Large intestine (tissue), 3 donors: ENCODE results near the gene HIF1A. TPM values are rescaled to one million over a fixed set of nuclear protein-coding genes. Genes with fewer than 3 reads are reported as not detected.
"Not testable (repeated sequence)": the region's sequence is repeated elsewhere in the genome, so short reads cannot be mapped to it uniquely, and the experiment has no call there.

Experiments
- DNase-seq, 2 donors: peaks; one replicate each; pipeline versions ENCODE4 v3.0.0 to v3.0.0-alpha.2; 2013
- H3K27ac ChIP-seq: one replicate; pipeline ENCODE4 v1.5.1; 2013; ENCODE audit warnings: low read length
- H3K27me3 ChIP-seq: 2 replicates; pipeline ENCODE4 v1.6.1; 2013; ENCODE audit warnings: low read length; ENCODE audit not compliant: control insufficient read depth, insufficient read depth
- H3K36me3 ChIP-seq: 2 replicates; pipeline ENCODE4 v1.6.1; 2013; ENCODE audit warnings: low read length; ENCODE audit not compliant: control insufficient read depth, insufficient read depth
- H3K4me1 ChIP-seq: one replicate; pipeline ENCODE4 v1.6.1; 2013; ENCODE audit warnings: low read length; ENCODE audit not compliant: control insufficient read depth, insufficient read depth
- H3K4me3 ChIP-seq: one replicate; pipeline ENCODE4 v1.5.1; 2013; ENCODE audit warnings: low read length
- H3K9me3 ChIP-seq: one replicate; pipeline ENCODE4 v1.6.1; 2013; ENCODE audit warnings: mild to moderate bottlenecking, low read depth, low read length, moderate library complexity; ENCODE audit not compliant: control insufficient read depth
- WGBS: methylation state at CpG from one replicate; pipeline ENCODE4 v1.1.5; 2013; ENCODE audit warnings: low lambda C conversion rate; ENCODE audit not compliant: insufficient coverage; 5-methylcytosine and 5-hydroxymethylcytosine counted together
- polyA plus RNA-seq: library from polyadenylated mRNA; unstranded; fragments of 120-200 nt; gene quantifications from one replicate; pipeline ENCODE4 v1.2.1, GENCODE V29; 2013

HIF1A gene
- polyA plus RNA-seq, 1 donor: 56.7 TPM

- no peaks in the 10 kb centered on the region for H3K36me3 ChIP-seq
- no peak for DNase-seq
- no peaks in the 10 kb centered on the region for H3K4me1 ChIP-seq
- H3K27me3 ChIP-seq: peaks cover 7% of the 10 kb centered on the region
- no peaks in the 10 kb centered on the region for H3K9me3 ChIP-seq
- H3K4me3 ChIP-seq: no peak overlapping the region
- no CpG with 5 or more reads among the region's 3 CpGs for WGBS
- no peak overlapping the region for H3K27ac ChIP-seq
Observed at GRCh38 chr14:61655777-61656176, 39.5 kb upstream of the HIF1A start.

GRCh38 chr14:61656341-61656740 lies 39.0 kb upstream of the HIF1A start:
- no peak overlapping the region for H3K4me3 ChIP-seq
- H3K27ac ChIP-seq: no peak overlapping the region
- H3K9me3 ChIP-seq: no peaks in the 10 kb centered on the region
- DNase-seq: no peak
- no peaks in the 10 kb centered on the region for H3K36me3 ChIP-seq
- WGBS: no CpG with 5 or more reads among the region's 4 CpGs
- H3K27me3 ChIP-seq: peaks cover 7% of the 10 kb centered on the region
- H3K4me1 ChIP-seq: no peaks in the 10 kb centered on the region

- no CpG with 5 or more reads among the region's 3 CpGs for WGBS
- H3K4me3 ChIP-seq, H3K4me1 ChIP-seq, H3K27me3 ChIP-seq, H3K9me3 ChIP-seq, H3K36me3 ChIP-seq, DNase-seq, H3K27ac ChIP-seq: not testable (repeated sequence)
Observed at GRCh38 chr14:61658111-61658510, 37.2 kb upstream of the HIF1A start.

DNA sequence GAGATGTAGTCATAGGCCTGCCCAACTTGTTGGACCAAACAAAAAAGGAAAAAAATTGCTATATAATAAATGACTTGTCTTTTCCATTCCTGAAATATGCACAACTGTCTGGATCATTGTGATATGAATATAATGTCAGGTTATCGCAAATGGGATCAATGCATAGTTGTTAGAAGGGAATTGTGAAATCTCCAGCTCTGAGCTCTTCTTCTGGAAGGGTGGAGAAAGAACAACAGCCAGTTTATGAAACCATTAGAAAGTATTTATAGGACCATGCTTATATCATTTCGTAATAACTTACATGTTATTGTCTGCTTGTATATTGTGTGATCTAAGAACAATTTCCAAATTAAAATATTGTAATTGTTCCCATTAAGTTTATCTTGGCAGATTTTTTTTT lies 35.7 kb upstream of the HIF1A start:
- Histone ChIP-seq H3K27ac (no peak overlapping the region), H3K4me1 (no peaks in the 10 kb centered on the region), H3K36me3 (no peaks in the 10 kb centered on the region), H3K27me3 (no peaks in the 10 kb centered on the region), H3K9me3 (no peaks in the 10 kb centered on the region), H3K4me3 (no peak overlapping the region)
- no peak for DNase-seq
- 93% methylated on average over 2 of the region's 2 CpGs for WGBS

GRCh38 chr14:61661471-61662400 lies 33.6 kb upstream of the HIF1A start:
- DNase-seq: no peak
- H3K9me3 ChIP-seq: no peaks in the 10 kb centered on the region
- no peaks in the 10 kb centered on the region for H3K36me3 ChIP-seq
- 93% methylated on average over 4 of the region's 6 CpGs for WGBS
- H3K4me1 ChIP-seq: no peaks in the 10 kb centered on the region
- H3K27me3 ChIP-seq: no peaks in the 10 kb centered on the region
- no peak overlapping the region for H3K4me3 ChIP-seq
- H3K27ac ChIP-seq: no peak overlapping the region

DNA sequence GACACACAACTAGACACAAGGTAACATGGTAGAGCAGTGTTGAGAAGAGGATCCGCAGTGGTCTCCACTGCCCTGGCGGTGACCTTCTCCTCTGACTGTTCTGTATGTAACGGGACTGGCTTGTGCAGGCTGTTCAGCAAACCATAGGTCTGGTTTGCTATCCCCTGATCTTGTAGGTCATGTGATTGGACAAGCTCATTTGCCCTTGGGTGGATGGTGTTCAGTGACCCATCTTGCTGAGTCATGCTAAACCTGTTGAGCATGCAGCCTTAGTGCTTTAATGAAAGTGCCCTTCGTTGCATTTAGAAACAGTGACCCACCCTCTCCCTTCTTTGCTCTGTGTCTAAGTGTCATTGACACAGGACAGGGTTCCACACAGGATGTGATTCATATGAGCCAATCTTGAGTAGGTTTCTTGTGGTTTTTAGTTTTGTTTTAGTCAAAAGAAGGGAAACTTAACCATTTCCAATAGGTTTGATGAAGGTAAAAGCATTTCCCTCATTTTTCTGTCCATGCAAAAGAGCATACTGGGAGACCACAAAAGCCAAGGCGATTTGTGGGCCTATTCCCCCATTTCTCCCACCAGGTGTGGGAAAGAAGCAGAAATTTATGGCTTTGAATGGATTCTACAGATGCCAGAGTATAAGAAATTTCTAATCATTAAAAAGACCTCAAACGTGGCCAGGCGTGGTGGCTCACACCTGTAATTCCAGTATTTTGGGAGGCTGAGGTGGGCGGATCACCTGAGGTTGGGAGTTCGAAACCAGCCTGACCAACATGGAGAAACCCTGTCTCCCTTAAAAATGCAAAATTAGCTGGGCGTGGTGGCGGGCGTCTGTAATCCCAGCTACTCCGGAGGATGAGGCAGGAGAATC lies 32.6 kb upstream of the HIF1A start:
- Histone ChIP-seq H3K4me1 (no peaks in the 10 kb centered on the region), H3K36me3 (no peaks in the 10 kb centered on the region), H3K9me3 (no peaks in the 10 kb centered on the region), H3K27ac (no peak overlapping the region), H3K4me3 (no peak overlapping the region), H3K27me3 (peaks cover 3% of the 10 kb centered on the region)
- peak in 1 of 2 donors; percentile 61 for DNase-seq
- no CpG with 5 or more reads among the region's 13 CpGs for WGBS

DNA sequence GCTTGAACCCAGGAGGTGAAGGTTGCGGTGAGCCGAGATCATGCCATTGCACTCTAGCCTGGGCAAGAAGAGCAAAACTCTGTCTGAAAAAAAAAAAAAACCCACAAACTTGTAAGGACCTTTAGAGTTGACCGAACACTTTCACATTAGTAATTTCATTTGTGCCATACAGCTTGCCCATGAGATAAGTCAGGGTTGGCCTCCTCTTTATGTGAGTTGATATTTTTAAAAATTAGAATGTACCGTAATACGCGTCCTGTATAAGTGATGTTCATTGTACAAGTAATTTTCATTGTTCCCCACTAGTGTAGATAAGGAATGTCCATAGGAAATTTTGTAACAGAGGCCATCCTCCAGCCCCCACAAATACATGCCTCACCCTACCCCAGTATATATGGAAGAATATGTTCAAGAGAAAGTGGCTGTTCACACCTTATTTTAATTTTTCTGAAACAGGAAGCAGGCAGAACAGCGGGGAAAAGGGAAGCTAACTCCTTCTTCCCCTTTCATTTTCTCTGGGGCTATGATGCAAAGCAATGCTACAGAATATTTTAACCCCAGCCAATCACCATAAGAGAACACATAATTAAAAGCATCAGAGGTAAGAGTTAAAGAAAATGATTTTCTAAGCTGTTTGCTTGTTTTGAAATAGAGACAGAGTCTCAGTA lies 31.9 kb upstream of the HIF1A start:
- Histone ChIP-seq H3K4me3 (no peak overlapping the region), H3K9me3 (no peaks in the 10 kb centered on the region), H3K36me3 (no peaks in the 10 kb centered on the region), H3K27ac (no peak overlapping the region), H3K27me3 (peaks cover 3% of the 10 kb centered on the region), H3K4me1 (no peaks in the 10 kb centered on the region)
- DNase-seq: no peak
- WGBS: no CpG with 5 or more reads among the region's 7 CpGs

DNA sequence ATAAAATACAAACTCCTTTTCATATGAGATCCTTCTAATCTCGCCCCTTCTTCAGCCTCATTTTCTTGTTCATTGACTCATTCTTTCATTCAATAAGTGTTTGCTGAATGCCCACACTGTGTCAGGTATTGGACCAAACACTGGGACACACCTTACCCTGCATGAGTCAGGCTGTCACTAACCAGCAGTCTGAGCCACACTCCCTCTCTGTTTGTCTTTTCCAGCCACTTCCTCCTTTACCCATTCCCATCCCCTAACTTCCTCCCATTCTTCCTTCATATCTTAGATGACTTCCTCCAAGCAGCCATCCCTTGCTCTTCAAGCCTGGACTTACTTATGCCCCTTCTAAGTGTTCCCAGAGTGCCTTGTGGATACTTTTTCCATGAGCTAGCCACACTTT lies 27.0 kb upstream of the HIF1A start:
- Histone ChIP-seq H3K36me3 (no peaks in the 10 kb centered on the region), H3K4me3 (no peak overlapping the region), H3K27me3 (peaks cover 6% of the 10 kb centered on the region), H3K27ac (no peak overlapping the region), H3K4me1 (no peaks in the 10 kb centered on the region), H3K9me3 (no peaks in the 10 kb centered on the region)
- 89% methylated on average over 1 of the region's 1 CpG for WGBS
- no peak for DNase-seq

DNA sequence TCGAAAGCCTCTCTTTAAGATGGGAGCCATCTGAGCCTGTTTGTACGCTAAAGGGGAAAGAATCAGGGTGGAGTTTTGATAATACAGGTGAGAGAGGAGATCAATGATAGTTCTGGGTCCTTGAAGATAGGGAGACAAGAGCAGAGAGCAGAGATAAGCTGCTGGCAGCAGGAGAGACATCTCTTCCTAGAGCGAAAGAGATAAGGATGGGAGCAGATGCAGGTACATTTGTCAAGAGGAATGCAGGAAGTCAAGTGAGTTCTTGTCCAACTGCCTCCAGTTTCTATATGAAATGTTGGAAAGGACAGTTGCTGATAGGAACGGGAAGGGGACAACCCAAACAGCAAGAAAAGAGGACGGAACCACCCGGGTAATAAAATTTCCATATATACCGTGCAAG lies 24.7 kb upstream of the HIF1A start:
- H3K9me3 ChIP-seq: no peaks in the 10 kb centered on the region
- WGBS: 62% methylated on average over 6 of the region's 7 CpGs
- no peaks in the 10 kb centered on the region for H3K36me3 ChIP-seq
- DNase-seq: no peak
- H3K4me3 ChIP-seq: no peak overlapping the region
- peaks cover 6% of the 10 kb centered on the region for H3K27me3 ChIP-seq
- no peaks in the 10 kb centered on the region for H3K4me1 ChIP-seq
- H3K27ac ChIP-seq: no peak overlapping the region

- WGBS: 67% methylated on average over 1 of the region's 3 CpGs
- no peak overlapping the region for H3K27ac ChIP-seq
- no peak for DNase-seq
Observed at GRCh38 chr14:61671082-61671481, 24.2 kb upstream of the HIF1A start.

More at GRCh38 chr14:61671082-61671481, 24.2 kb upstream of the HIF1A start:
- no peak overlapping the region for H3K4me3 ChIP-seq
- no peaks in the 10 kb centered on the region for H3K36me3 ChIP-seq
- peaks cover 6% of the 10 kb centered on the region for H3K27me3 ChIP-seq
- no peaks in the 10 kb centered on the region for H3K9me3 ChIP-seq
- no peaks in the 10 kb centered on the region for H3K4me1 ChIP-seq
